Measurements from ENCODE around the gene G3BP2. TPM values are rescaled to one million over a fixed set of nuclear protein-coding genes. Genes with fewer than 3 reads are reported as not detected.

The G3BP2 gene
- total RNA-seq, 1 donor from 2014 or later, result 161 TPM

DNA sequence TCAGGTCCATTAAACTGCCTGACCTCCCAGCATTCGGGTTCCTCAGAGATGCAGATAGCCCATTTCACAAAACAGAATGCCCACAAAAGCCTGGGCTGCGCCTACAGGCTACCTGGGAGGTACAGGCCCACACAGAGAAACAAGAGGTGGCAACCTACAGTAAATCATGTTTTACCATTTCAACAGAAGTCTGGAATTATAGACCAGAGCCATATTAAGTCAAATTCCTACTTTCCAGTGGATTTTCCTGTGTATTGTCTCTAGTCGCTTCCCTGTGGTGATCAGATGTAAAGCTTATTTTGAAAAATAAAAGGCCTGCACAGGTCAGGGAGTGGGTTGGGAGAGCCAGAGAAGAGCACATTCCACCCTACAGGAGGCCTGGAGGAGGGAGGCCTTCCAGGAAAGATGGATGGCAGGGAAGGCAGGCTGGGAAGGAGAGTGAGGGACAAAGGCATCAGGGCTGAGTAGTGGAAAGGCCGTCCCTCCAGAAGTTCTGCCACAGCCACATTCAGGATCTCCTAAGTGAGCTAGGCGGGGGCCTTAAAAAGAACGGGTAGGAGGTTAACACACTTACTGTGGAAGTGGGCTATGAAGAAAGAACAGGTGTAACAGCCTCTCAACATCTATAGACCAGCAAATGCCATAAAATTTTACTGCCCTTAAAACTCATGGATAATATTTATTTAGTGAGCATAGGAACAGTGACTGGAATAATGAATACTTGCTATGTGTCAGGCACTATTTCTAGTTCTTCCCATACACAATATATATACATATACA lies 32.2 kb upstream of the G3BP2 start:
- Mint-ChIP-seq H3K9me3 (ENCODE audit: low read depth) (no peaks in the 10 kb centered on the region), H3K27me3 (ENCODE audit: low read depth) (no peaks in the 10 kb centered on the region), H3K4me3 (ENCODE audit: unreplicated experiment) (no peak overlapping the region), H3K36me3 (ENCODE audit: low read depth) (peaks cover 3% of the 10 kb centered on the region), H3K27ac (ENCODE audit: unreplicated experiment) (no peak overlapping the region), H3K4me1 (ENCODE audit: low read depth) (peaks cover 2% of the 10 kb centered on the region)
- DNase-seq (ENCODE audit: low spot score), result no peak
- TF ChIP-seq, protein P1, sequence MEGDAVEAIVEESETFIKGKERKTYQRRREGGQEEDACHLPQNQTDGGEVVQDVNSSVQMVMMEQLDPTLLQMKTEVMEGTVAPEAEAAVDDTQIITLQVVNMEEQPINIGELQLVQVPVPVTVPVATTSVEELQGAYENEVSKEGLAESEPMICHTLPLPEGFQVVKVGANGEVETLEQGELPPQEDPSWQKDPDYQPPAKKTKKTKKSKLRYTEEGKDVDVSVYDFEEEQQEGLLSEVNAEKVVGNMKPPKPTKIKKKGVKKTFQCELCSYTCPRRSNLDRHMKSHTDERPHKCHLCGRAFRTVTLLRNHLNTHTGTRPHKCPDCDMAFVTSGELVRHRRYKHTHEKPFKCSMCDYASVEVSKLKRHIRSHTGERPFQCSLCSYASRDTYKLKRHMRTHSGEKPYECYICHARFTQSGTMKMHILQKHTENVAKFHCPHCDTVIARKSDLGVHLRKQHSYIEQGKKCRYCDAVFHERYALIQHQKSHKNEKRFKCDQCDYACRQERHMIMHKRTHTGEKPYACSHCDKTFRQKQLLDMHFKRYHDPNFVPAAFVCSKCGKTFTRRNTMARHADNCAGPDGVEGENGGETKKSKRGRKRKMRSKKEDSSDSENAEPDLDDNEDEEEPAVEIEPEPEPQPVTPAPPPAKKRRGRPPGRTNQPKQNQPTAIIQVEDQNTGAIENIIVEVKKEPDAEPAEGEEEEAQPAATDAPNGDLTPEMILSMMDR (IDR thresholded peaks at IDR 0.05), result no peak

DNA sequence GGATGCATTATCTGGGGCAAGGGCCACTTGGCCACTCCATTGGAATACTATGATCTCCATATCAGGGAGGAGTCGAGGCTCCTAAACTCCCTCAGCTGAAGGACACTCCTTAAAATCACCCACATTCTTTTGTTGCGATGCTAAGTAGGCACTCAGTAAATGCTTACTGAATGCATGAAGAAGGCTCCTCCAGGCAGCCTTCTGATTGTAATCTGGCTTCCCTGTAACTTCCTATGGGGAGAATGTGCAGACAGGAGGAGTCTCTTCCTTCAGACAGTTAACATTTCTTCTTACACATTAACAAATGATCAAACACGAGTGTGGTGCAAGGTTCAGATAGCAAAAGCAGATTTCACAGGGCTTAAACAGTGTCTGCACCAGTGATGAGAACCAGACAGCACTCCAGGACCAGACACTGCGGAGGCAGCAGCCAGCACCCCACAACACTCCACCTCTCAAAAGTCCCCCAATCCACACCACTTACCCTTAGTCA lies 29.8 kb upstream of the G3BP2 start:
- Mint-ChIP-seq H3K27me3 (ENCODE audit: low read depth) (no peaks in the 10 kb centered on the region), H3K9me3 (ENCODE audit: low read depth) (no peaks in the 10 kb centered on the region), H3K4me3 (ENCODE audit: unreplicated experiment) (no peak overlapping the region), H3K4me1 (ENCODE audit: low read depth) (no peaks in the 10 kb centered on the region), H3K36me3 (ENCODE audit: low read depth) (peaks cover 3% of the 10 kb centered on the region), H3K27ac (ENCODE audit: unreplicated experiment) (no peak overlapping the region)
- no peak for DNase-seq (ENCODE audit: low spot score)
- TF ChIP-seq, protein P1 (IDR thresholded peaks at IDR 0.05), result no peak

DNA sequence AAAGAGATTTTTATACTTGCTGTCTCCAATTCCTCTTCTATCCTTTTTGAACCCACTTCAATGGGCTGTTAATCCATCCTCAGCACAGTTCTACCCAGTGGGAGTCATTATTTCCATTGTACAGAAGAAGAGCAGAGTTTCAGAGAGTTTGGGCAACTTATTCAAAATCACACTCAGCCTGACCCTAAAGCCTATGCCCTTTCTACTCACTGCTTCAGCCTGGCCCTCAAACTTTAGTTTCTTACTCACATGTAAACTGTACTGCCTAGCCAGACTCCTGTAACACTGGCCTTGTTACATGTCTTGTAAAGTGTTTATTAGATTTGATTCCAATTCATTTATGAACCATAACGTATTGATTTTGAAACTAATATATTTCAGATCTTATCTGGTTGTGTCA lies 26.1 kb upstream of the G3BP2 start:
- TF ChIP-seq, protein P1 (IDR thresholded peaks at IDR 0.05), result no peak
- no peaks in the 10 kb centered on the region for H3K4me1 Mint-ChIP-seq (ENCODE audit: low read depth)
- H3K4me3 Mint-ChIP-seq (ENCODE audit: unreplicated experiment), result no peak overlapping the region
- H3K9me3 Mint-ChIP-seq (ENCODE audit: low read depth), result no peaks in the 10 kb centered on the region
- no peaks in the 10 kb centered on the region for H3K27me3 Mint-ChIP-seq (ENCODE audit: low read depth)
- no peak overlapping the region for H3K27ac Mint-ChIP-seq (ENCODE audit: unreplicated experiment)
- no peaks in the 10 kb centered on the region for H3K36me3 Mint-ChIP-seq (ENCODE audit: low read depth)
- no peak for DNase-seq (ENCODE audit: low spot score)

DNA sequence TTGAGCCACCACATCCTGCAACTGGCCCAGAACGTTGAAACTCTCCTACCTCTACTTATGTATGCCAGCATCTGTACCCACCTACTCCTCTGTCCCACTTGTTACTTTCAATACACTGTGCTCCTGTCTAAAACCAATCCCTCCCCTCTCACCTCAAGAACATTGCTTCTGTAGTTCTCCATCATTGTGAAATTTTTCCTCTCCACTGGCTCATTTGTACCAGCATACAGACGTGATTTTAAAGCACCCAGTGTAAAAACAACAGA lies 25.7 kb upstream of the G3BP2 start:
- TF ChIP-seq, protein P1 (IDR thresholded peaks at IDR 0.05), result no peak
- no peak overlapping the region for H3K27ac Mint-ChIP-seq (ENCODE audit: unreplicated experiment)
- no peak for DNase-seq (ENCODE audit: low spot score)
- H3K27me3 Mint-ChIP-seq (ENCODE audit: low read depth), result no peaks in the 10 kb centered on the region
- H3K4me1 Mint-ChIP-seq (ENCODE audit: low read depth), result no peaks in the 10 kb centered on the region
- H3K9me3 Mint-ChIP-seq (ENCODE audit: low read depth), result no peaks in the 10 kb centered on the region
- no peak overlapping the region for H3K4me3 Mint-ChIP-seq (ENCODE audit: unreplicated experiment)
- peaks cover 3% of the 10 kb centered on the region for H3K36me3 Mint-ChIP-seq (ENCODE audit: low read depth)

DNA sequence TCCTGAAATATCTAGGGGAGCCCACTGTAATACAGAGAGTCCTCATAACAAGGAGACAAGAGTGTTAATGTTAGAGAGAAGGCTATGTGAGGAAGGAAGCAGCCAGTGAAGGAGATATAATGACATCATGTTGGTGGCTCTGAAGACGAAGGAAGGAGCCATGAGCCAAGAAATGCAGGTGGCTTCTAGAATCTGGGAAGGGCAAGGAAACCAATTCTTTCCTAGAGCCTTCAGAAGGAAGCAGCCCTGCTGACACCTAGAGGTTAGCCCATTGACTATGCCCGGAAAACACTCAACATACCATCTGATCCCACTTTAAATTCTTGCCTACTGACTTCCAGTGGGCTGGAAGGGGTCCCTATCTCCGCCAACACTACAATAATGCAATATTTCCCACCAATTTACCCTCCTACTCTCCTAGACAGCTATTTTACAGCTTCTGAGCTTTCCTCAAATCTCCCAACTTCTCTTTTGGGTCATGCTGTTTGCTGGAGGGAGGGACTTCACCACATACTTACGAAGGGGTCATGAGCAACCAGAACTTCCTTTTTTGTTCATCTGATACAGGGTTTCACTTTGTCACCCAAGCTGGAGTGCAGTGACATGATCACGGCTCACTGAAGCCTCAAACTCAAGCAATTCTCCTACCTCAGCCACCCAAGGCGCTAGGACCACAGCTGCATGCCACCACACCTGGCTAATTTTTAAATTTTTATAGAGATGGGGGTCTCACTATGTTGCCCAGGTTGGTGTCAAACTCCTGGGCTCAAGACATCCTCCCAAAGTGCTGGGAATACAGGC lies 25.2 kb upstream of the G3BP2 start:
- DNase-seq (ENCODE audit: low spot score), result no peak
- Mint-ChIP-seq H3K4me3 (ENCODE audit: unreplicated experiment) (no peak overlapping the region), H3K9me3 (ENCODE audit: low read depth) (no peaks in the 10 kb centered on the region), H3K36me3 (ENCODE audit: low read depth) (peaks cover 4% of the 10 kb centered on the region), H3K27me3 (ENCODE audit: low read depth) (no peaks in the 10 kb centered on the region), H3K4me1 (ENCODE audit: low read depth) (no peaks in the 10 kb centered on the region), H3K27ac (ENCODE audit: unreplicated experiment) (no peak overlapping the region)
- TF ChIP-seq, protein P1 (IDR thresholded peaks at IDR 0.05), result no peak
